ENCODE measurements around the gene GRK6. TPM values are rescaled to one million over a fixed set of nuclear protein-coding genes. Genes with fewer than 3 reads are reported as not detected.
"Not testable (repeated sequence)": the region's sequence is repeated elsewhere in the genome, so short reads cannot be mapped to it uniquely, and the experiment has no call there.

GRK6 gene
- polyA plus RNA-seq, 4 donors: 22.2 to 29.0 (median 24.6) TPM

DNA sequence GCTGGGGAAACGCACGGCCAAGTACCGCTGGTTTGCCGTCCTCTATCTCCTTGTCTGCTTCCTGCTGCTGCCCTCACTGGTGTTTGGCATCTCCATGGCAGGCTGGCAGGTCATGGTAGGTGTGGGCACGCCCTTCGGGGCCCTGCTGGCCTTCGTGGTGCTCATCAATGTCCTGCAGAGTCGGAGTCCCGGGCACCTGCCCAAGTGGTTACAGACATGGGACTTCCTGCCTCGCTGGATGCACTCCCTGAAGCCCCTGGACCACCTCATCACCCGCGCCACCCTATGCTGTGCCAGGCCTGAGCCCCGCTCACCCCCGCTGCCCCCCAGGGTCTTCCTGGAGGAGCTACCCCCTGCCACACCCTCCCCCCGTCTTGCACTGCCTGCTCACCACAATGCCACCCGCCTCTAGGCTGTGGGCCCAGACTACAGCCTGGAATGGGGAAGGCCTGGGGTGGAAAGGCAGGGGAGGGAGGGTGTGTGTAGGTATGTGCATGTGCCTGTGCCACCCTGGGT is 28.5 kb upstream of the GRK6 start:
- DNase-seq (ENCODE audit: low read depth in 4 of 4, low spot score in 3 of 4): no peak

DNA sequence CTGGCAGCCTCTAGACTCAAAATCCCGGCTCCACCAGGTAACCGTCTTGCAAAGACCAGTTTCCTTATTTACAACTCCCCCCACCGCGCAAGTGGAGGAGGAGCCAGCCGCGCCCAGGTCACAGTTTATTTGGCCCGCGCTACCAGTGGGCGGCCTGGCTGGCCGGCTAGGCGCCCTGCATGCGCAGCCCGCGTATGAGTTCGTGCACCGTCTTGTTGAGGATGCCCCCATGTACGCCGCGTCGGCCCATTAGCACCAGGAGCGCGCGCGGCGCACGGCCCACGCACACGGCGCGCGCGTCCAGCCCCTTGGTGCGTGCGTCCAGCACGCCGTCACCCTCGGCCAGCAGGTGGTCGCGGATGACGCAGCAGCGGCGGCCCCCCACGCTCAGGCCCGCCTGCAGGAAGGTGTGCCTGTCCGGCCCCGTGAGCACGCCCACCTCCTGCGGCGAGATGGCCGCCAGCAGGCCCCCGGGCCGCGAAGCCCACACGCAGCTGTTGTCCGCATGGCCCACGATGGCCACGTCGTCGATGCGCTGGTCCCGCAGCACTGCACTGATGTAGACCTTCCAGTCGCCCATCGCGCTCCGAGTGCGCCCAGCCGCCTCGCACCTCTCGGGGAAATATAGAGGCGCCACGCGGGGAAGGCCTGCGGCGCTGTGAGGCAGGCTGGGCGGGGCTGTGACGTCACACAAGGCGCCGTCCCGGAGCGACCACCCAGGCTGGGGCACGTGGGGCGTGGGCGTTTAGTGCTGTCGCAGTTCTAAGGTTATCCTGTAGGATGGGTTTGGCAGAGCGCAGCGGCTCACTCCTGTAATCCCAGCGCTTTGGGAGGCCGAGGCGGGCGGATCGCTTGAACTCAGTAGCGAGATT is 26.2 kb upstream of the GRK6 start, which contains the start of gene PFN3:
Gene PFN3 (minus strand): TSS at position 665 of the 872 bp plus-strand sequence. CDS start 85 bp downstream, at position 580.
- DNase-seq (ENCODE audit: low read depth in 4 of 4, low spot score in 3 of 4): no peak

DNA sequence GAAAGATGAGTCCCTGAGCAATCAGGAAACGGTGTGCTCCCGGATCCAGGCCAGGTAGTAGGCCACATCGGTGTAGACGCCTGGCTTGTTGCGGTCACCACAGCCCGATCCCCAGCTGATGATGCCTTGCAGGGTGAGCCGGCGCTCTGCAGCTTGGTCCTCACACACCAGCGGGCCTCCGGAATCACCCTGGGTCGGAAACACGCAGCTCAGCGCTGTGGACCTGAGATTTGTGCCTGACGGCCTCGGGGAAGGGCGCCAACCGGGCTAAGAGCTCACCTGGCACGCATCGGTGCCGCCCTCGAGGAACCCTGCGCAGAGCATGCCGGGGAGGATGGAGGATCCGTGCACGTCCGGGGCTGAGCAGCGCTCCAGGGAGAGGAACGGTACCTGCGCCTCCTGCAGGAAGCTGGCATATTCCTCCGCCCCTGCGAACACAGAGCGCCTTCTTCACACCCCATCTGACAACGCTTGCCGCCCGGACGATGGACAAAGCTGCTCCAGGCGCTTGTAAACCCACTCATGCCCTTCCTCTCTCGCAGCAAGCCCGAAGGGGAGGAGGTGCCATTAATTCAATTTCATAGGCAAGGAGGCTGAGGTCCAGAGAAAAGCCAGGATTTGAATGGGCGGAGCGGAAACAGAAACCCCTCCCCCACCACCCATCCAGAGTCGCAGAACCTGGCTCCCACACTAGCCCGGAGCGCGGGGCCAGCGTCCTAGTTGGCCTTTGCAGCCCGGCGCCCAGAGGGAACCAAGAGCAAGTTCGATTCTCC is 24.0 kb upstream of the GRK6 start:
- DNase-seq (ENCODE audit: low read depth in 4 of 4, low spot score in 3 of 4): no peak

- DNase-seq (ENCODE audit: low read depth in 4 of 4, low spot score in 3 of 4): no peak
Measured at GRCh38 chr5:177403102-177403791, 23.2 kb upstream of the GRK6 start.

- no peak for DNase-seq (ENCODE audit: low read depth in 4 of 4, low spot score in 3 of 4)
Measured at GRCh38 chr5:177403792-177404640, 22.5 kb upstream of the GRK6 start.

GRCh38 chr5:177404641-177405179 is 21.8 kb upstream of the GRK6 start:
- no peak for DNase-seq (ENCODE audit: low read depth in 4 of 4, low spot score in 3 of 4)

DNA sequence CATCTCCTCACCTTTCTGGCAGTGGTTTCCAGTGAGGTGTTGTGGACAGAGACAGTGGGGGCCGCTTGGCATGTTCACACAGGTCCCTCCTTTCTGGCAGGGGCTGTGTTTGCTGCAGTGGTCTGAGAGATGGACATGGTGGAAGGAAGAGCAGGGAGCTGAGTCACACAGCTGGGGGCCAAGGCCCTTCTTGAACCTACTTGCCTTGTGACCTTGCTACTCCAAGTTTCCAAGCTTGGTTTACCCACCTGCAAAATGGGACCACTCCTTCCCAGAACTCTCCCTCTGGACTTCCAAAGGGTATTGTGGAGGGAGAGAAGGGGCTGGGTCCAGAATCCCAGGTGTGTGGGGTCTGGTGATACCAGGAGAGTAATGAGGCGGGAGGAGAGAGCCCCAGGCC is 21.2 kb upstream of the GRK6 start:
- DNase-seq (ENCODE audit: low read depth in 4 of 4, low spot score in 3 of 4): no peak

DNA sequence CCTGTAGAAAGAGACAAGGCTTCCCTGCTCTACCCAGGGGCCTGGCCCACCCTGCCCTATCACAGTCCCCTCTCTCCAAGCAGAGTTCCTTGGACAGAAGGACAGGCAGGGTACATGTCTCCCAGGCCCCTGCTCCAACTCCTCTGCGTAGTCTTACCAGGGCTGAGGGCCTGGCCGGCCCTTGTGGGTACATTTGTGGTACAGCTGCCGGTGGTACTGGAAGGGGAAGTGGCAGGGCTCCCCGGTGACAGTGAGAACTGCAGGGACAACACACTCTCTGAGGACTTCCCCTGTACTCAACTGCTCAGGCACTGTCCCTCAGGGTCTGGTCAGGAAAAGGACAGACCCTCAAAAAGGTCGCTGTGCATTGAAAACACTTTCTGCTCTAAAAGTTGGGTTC is 20.7 kb upstream of the GRK6 start:
- DNase-seq (ENCODE audit: low read depth in 4 of 4, low spot score in 3 of 4): no peak

DNA sequence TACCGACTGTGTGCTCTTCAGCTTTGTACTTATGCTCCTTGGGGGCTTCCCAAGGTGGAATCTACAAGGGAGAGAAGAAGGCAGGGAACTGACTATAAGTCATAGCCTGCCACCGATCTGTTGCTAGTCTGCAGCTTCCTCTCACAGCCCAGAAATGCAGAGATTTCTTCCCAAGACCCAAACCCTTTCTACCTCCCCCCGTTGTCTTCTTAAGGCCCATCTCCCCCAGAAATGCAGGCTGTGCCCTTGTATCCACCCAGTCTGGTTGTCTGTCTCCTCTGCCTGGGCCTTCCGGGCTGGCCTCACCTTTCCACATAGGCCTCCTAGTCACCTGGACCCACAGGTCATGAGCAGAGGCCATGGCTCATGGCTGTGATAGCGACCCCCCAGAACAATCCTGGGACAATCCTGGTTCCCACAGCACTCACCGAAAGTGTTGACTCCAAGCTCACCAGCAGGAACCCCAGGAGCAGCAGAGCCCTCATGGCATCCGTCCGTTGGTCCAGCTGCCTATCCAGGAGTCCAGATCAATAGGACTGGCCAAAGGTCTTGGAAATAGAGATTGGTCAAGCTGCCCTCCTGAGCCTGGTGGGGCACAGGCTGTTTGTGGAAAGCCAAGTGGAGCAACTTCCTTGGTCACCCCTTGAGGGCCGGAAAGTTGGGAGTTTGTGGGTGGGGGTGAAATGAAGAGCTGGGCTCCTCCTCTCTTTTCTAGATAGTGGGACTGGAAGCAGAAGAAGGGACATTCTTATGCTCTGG is 17.3 kb upstream of the GRK6 start, which contains the start of gene F12:
Gene F12 (minus strand): TSS at position 522 of the 759 bp plus-strand sequence. CDS start 37 bp downstream, at position 485.
- DNase-seq (ENCODE audit: low read depth in 4 of 4, low spot score in 3 of 4): no peak

- DNase-seq (ENCODE audit: low read depth in 4 of 4, low spot score in 3 of 4): no peak
Measured at GRCh38 chr5:177410575-177410974, 15.9 kb upstream of the GRK6 start.

DNA sequence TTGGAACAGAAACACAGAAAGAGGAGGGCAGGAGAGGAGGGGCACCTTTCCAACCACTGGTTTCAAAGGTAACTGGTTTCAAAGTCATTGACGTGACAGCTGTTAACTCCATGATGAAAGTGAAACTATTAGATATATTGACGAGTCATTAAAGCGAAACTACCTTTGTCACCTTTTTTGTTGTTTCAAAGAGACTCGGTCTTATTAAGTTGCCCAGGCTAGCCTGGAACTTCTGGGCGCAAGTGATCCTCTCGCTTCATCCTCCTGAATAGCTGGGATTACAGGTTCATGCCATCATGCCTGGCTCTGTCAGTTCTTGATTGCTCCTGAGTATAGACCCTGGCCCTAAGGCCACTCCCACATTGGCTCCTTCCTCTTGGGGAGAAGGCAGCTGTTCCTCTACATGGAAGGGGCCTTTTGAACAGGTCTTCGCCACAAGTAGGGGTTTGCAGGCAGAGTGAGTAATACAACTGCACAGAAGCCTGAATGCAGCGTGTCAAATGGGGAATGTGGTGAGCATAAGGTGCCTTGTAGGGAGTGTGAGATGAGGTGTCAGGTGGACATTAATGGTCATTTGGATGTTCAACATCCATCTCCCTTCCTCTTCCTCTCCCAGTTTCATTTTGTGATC is 13.8 kb upstream of the GRK6 start:
- DNase-seq (ENCODE audit: low read depth in 4 of 4, low spot score in 3 of 4): no peak

DNA sequence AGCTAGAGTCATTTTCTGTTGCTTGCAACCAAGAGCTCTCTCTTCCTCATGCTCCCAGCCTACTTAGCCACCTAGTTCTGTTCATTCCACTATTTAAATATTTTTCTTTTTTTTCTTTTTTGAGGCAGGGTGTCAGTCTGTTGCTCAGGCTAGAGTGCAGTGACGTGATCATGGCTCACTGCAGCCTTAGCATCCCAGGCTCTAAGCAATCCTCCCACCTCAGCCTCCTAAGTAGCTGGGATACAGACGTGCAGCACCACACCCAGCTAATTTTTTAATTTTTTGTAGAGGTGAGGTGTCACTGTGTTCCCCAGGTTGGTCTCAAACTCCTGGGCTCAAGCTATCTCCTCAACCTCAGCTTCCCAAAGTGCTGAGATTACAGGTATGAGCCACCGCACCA is 12.0 kb upstream of the GRK6 start:
- no peak for DNase-seq (ENCODE audit: low read depth in 4 of 4, low spot score in 3 of 4)

- DNase-seq (ENCODE audit: low read depth in 4 of 4, low spot score in 3 of 4): not testable (repeated sequence)
Measured at GRCh38 chr5:177417081-177417480, 9.4 kb upstream of the GRK6 start.

GRCh38 chr5:177419046-177419445 is 7.4 kb upstream of the GRK6 start:
- no peak for DNase-seq (ENCODE audit: low read depth in 4 of 4, low spot score in 3 of 4)

GRCh38 chr5:177420472-177420871 is 6.0 kb upstream of the GRK6 start:
- DNase-seq (ENCODE audit: low read depth in 4 of 4, low spot score in 3 of 4): not testable (repeated sequence)

DNA sequence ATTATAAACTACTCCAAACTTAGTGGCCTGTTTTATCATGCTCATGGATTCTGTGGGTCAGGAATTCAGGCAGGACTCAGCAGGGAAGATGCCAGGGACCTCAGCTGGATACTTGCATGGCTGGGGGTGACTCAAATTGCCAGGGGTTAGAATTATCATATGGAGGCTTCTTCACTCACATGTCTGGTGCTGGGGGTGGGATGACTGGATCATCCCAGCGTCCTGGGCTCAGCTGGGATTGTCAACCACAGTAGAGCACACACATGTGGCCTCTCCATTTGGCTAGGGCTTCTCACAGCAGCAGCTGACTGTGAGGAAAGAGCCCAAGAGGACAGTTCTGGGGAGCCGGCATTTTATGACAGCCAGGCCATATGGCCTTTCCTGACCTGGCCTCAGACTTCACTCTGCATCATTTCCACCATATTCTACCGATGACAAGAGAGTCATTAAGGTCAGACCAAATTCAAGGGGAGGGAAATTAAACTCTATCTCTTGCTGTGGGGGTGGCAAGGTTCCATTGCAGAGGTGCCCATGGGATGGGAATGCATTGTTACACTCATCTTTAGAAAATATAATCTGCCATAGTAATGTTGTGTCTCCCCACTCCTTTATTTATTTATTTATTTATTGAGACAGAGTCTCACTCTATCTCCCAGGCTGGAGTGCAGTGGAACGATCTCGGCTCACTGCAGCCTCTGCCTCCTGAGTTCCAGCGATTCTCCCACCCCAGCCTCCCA is 5.2 kb upstream of the GRK6 start:
- no peak for DNase-seq (ENCODE audit: low read depth in 4 of 4, low spot score in 3 of 4)

DNA sequence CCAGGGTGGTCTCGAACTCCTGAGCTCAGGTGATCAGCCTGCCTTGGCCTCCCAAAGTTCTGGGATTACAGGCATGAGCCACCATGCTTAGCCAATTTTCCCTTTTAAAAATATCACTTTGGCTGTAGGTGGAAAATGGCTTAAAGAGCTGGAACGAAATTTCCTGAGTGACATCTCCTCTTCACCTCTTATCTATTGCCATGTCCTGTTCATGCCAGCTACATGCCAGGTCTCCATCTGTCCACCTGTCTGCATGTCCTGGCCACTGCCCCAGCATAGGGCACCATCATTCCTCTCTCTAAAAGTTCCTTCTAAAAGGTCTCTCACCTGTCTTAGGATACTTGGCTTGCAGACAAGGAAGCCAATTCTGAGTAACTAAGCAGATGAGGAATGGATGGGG is 2.8 kb upstream of the GRK6 start:
- no peak for DNase-seq (ENCODE audit: low read depth in 4 of 4, low spot score in 3 of 4)
